NT2/D1 (cell line): ENCODE results near the gene PTCD1.

Experiments used
- DNase-seq: peaks from one replicate; pipeline ENCODE4 v3.0.0-alpha.2; 2011; ENCODE audit warnings: low read depth, low spot score
- H3K27me3 ChIP-seq: 2 replicates; pipeline ENCODE4 v1.6.0; 2011; ENCODE audit warnings: mild to moderate bottlenecking; ENCODE audit not compliant: insufficient read length, insufficient read depth
- H3K36me3 ChIP-seq: 2 replicates; pipeline ENCODE4 v1.6.1; 2011; ENCODE audit warnings: mild to moderate bottlenecking, low read length, mixed read lengths; ENCODE audit not compliant: insufficient read depth, insufficient read length
- H3K4me1 ChIP-seq: 2 replicates; pipeline ENCODE4 v1.5.1; 2011; ENCODE audit not compliant: insufficient read depth, insufficient read length
- H3K4me3 ChIP-seq: 2 replicates; pipeline ENCODE4 v1.5.1; 2011; ENCODE audit warnings: low read depth; ENCODE audit not compliant: insufficient read length
- H3K9ac ChIP-seq: 2 replicates; pipeline ENCODE4 v1.6.0; 2011; ENCODE audit warnings: low read depth; ENCODE audit not compliant: insufficient read length
- H3K9me3 ChIP-seq: 2 replicates; pipeline ENCODE4 v1.5.1; 2011; ENCODE audit warnings: mild to moderate bottlenecking, low read length; ENCODE audit not compliant: insufficient read depth
- SUZ12 ChIP-seq: IDR thresholded peaks from 2 replicates; pipeline ENCODE4 v1.6.1; 2011; ENCODE audit not compliant: insufficient read length, insufficient read depth; ENCODE audit errors: extremely low read depth
- YY1 ChIP-seq: IDR thresholded peaks from 2 replicates; pipeline ENCODE4 v1.6.1; 2011; ENCODE audit not compliant: insufficient read length, insufficient read depth
- ZNF274 ChIP-seq: IDR thresholded peaks from 2 replicates; pipeline ENCODE4 v1.6.1; 2011; ENCODE audit warnings: mild to moderate bottlenecking, low read depth, low read length

Gene PTCD1

DNA sequence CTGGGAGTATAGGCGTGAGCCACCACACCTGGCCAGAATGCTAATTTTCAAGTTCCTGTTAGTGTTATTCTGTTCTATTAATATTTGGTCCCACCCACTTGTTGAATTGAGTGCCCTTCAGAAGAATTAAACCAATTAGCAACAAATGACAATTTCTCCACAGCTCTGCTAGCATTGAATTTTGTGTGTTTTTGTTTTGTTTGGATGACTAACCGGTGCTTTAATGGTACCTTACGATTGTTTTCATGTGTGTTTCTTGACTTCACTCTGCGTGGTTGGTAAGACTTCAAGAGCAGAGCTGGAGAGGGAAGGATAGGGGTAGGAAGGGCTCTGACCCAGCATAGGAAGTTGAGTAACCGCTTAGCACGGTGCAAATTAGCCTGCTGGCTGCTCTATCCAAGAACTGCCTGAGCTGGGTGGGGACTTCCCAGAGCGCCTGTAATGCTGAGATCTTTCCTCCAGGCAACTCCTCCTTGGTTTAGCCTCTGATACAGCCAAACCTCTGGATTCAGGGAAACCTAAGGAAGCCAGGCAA is 59.5 kb downstream of the PTCD1 start:
- H3K9me3 ChIP-seq = no peaks in the 10 kb centered on the region
- no peak for DNase-seq
- TF ChIP-seq YY1 (no peak), ZNF274 (no peak), SUZ12 (no peak)
- no peak overlapping the region for H3K9ac ChIP-seq
- peaks cover 16% of the 10 kb centered on the region for H3K4me1 ChIP-seq
- H3K27me3 ChIP-seq = no peaks in the 10 kb centered on the region
- no peak overlapping the region for H3K4me3 ChIP-seq
- peaks cover 54% of the 10 kb centered on the region for H3K36me3 ChIP-seq

DNA sequence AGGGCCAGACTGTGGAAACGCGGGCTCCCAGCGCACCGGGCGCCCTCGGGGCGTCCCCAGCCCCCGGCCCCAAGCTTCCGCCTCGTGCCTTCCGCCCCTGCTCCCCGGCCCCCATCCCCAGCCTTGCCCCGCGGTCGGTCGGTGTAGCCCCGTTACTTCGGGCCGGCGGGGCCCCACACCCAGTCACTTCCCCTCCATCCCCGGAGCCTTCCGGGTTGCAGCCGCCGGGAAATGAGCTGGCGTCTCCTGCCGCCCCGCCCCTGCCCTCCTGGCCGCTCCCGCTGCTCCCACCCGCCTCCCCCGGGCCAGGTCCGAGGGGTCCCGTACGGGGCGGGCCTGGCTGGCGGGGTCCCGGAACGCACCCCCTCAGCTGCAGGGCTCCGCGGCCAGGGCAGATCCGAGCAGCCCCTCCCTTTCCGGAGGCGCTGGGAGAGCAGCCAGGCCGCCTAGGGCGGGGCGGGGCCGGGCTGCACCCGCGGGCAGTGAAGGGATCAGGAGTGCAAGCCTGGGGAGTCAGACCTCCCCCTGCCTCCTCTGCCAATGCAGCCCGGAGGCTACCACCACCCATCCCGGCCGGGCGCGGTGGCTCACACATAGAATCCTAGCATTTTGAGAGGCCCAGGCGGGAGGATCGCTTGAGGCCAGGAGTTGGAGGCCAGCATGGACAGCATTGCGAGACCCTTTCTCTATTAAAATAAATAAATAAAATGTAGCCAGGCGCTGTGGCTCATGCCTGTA is 63.4 kb downstream of the PTCD1 start:
- Histone ChIP-seq H3K27me3 (no peaks in the 10 kb centered on the region), H3K9me3 (no peaks in the 10 kb centered on the region), H3K9ac (peak overlapping the region; percentile 64), H3K4me3 (peak overlapping the region; percentile 57), H3K4me1 (peaks cover 13% of the 10 kb centered on the region), H3K36me3 (peaks cover 25% of the 10 kb centered on the region)
- TF ChIP-seq SUZ12 = no peak
- no peak for TF ChIP-seq YY1
- no peak for TF ChIP-seq ZNF274
- no peak for DNase-seq

- peak; percentile 58 for DNase-seq
- no peaks in the 10 kb centered on the region for H3K27me3 ChIP-seq
- TF ChIP-seq YY1 (no peak), SUZ12 (no peak), ZNF274 (no peak)
- H3K9ac ChIP-seq = peak within 1 kb of the TSS; percentile 85
- H3K4me3 ChIP-seq = peak within 1 kb of the TSS; percentile 57
- H3K4me1 ChIP-seq = peaks cover 10% of the 10 kb centered on the region
- no peaks in the 10 kb centered on the region for H3K9me3 ChIP-seq
- H3K36me3 ChIP-seq = peaks cover 20% of the 10 kb centered on the region
Observed at GRCh38 chr7:99374111-99375064, 64.2 kb downstream of the PTCD1 start, which contains the start of gene ARPC1B. Gene ARPC1B (plus strand): TSS chr7:99374730. CDS start chr7:99385715, 10,985 bp downstream.

DNA sequence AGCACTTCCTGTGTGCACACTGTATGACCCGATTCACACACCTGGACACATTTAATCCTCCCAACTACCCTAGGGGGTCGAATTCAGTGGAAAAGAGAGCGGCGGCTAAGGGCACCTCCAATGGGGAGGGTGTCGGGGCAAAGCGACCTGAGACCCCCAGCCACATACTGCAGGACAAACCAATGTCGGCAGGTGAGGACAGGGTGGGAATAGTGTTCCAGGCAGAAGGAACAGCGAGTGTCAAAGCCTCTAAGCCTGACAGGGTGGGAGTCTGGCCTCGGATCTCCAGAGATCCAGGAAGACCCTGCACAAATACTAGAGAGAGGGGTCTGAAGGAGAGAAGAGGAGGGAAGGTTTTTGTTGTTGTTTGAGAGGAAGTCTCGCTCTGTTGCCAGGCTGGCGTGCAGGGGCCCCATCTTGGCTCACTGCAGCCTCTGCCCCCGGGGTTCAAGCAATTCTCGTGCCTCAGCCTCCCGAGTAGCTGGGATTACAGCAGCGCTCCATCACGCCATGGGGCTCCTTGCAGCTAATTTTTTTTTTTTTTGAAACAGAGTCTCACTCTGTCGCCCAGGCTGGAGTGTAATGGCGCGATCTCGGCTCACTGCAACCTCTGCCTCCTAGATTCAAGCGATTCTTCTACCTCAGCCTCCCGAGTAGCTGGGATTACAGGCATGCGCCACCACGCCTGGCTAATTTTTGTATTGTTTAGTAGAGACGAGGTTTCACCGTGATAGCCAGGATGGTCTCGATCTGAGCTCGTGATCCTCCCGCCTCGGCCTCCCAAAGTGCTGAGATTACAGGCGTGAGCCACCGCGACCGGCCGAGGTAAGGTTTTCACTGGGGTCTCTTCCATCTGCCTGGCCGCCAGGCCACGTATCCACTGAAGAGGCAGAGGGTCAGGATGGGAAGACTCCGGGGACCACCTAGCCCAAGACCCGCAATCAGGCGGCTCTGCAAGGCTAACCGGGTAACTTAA is 65.2 kb downstream of the PTCD1 start:
- DNase-seq = no peak
- H3K9ac ChIP-seq = peak overlapping the region; percentile 85
- H3K4me1 ChIP-seq = peaks cover 14% of the 10 kb centered on the region
- TF ChIP-seq ZNF274 = no peak
- TF ChIP-seq SUZ12 = no peak
- TF ChIP-seq YY1 = no peak
- H3K9me3 ChIP-seq = no peaks in the 10 kb centered on the region
- H3K27me3 ChIP-seq = no peaks in the 10 kb centered on the region
- peaks cover 20% of the 10 kb centered on the region for H3K36me3 ChIP-seq
- H3K4me3 ChIP-seq = peak overlapping the region; percentile 57

DNA sequence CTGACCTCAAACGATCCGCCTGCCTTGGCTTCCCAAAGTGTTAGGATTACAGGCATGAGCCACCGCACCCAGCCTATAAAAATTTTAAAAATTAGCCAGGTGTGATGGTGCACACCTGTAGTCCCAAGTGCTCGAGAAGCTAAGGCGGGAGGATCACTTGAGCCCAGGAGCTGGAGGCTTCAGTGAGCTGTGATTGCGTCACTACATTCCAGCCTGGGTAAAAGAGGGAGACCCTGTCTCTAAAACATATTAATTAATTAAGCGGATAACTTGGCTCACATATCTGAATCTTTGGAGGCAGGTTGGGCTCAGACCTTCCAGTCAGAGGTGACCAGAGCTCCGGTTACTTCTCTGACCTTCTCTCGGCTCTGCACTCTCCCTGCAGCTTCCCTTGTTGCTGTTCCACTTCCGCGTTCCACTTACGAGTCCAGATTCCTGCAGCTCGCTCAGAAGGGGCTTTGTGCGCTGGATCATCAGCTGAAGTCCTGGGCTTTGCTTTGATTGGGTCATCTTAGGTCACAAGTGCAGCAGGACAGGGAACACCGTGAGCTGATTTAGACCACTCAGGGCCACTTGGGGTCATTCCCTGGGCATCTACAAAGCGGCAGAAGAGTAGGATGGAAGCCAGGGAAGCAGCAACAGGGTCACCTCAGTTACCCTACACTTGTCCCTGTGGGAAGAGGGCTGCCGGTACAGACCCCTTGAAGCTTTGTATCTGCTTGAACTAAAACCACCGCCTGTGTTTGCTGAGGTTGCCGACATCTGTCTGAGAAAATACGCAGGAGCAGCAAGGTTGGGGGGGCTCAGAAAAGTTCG is 66.1 kb downstream of the PTCD1 start:
- peaks cover 13% of the 10 kb centered on the region for H3K36me3 ChIP-seq
- peaks cover 14% of the 10 kb centered on the region for H3K4me1 ChIP-seq
- H3K9me3 ChIP-seq = no peaks in the 10 kb centered on the region
- no peak overlapping the region for H3K4me3 ChIP-seq
- TF ChIP-seq YY1 (no peak), ZNF274 (no peak), SUZ12 (no peak)
- no peaks in the 10 kb centered on the region for H3K27me3 ChIP-seq
- peak overlapping the region; percentile 36 for H3K9ac ChIP-seq
- no peak for DNase-seq

GRCh38 chr7:99371376-99371920 is 67.2 kb downstream of the PTCD1 start:
- Histone ChIP-seq H3K4me3 (no peak overlapping the region), H3K36me3 (peaks cover 14% of the 10 kb centered on the region), H3K27me3 (no peaks in the 10 kb centered on the region), H3K9ac (no peak overlapping the region), H3K4me1 (peaks cover 14% of the 10 kb centered on the region), H3K9me3 (no peaks in the 10 kb centered on the region)
- DNase-seq = no peak
- TF ChIP-seq ZNF274 (no peak), YY1 (no peak), SUZ12 (no peak)
